ENCODE data around the gene STX7.

STX7 gene

DNA sequence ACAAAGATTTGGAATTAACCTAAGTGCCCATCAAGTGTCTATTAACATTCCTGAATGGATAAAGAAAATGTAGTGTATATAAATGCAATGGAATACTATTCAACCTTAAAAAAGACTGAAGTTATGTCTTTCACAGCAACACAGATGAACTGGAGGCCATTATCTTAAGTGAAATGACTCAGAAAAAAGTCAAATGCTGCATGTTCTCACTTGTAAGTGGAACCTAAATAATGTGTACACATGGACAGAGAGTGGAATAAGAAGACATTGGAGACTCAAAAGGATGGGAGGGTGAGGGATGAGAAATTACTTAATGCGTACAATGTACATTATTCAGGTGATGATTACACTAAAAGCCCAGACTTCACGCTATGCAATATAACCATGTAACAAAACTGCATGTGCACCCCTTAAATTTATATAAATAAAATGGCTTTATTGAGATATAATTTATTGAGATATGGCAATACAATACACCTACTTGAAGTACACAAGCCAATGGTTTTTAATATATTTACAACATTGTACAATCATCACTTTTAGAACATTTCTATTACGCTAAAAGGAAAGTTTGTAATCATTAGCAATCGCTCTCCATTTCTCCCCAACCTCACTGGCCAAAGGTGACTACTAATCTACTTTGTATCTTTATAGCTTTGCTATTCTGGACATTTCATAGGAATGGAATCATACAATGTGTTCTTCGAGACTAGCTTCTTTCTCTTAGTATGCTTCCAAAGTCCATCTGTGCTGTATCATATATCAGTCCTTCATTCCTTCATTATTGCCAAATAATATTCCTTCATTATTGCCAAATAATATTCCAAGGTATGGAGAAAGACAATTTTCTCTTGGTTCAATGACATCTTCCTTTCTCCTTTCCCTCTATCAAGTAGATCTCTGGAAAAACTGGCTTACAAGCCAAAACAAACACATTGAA is 5.8 kb downstream of the STX7 start:
- DNase-seq = no peak

DNA sequence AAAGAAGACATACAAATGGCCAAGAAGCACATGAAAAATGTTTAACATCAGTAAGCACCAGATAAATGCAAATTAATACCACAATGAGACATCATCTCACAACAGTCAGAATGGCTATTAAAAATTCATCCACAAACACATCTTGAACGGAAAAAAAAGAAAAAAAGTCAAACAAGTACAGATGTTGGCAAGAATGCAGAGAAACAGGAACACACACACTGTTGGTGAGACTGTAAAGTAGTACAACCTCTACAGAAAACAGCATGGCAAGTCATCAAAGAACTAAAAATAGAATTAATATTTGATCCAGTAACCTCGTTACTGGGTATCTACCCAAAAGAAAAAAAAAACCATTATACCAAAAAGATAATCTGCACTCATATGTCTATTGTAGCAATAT is 6.5 kb downstream of the STX7 start:
- no peak for DNase-seq

DNA sequence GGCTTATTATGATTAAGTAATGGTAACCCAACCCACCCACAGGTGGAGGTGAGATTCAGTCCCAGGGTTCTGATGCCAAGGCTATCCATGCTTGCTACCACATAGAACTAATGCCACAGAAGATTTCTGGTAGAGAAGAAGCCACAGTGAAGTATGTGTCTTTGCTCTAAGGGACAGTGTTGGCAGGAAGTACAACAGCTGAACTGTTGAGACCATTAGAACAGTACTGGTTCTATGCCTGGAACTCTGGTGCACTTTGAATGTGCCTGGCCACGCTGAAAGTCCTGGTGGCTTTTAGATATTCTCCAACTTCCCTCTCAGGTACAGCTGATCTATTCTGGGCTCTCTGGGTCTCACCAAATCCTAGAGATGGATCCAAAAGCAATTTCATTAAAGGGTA is 7.8 kb downstream of the STX7 start:
- no peak for DNase-seq

DNA sequence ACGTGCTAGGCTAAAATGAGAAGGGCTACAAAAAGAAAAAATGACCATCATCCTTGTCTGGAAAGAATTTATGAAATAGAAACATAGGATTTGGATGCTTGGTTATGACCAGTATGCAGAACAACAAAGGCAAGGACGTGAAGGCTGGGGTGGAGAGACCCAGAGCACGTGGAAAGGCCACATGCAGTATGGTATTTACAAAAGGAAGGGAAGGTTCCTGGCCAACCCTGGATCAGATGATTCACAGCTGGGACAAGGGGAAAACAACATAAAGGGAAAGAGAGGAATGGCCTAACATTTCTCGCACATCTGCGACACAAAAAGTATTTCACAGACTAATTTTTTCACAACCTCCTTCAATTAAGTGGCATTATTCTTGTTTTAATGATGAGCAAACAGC is 8.2 kb downstream of the STX7 start:
- no peak for DNase-seq

DNA sequence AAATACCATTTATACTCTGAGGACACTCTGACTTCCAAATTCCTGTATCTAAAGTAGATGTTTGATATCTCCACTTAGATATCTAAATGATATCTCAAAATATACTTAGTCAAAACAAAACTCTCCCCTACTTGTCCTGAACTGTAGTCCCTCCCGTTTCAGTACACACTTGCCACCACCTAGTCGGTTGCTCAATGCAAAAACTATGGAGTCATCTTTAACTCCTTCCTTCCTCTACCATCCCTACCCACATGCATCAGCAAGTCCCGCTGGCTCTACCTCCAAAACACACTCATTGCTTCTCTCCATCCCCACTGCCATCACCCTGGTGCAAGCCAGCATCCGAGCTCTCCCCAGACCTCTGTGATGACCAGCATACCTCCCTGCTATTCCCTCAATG is 13.2 kb downstream of the STX7 start:
- no peak for DNase-seq

DNA sequence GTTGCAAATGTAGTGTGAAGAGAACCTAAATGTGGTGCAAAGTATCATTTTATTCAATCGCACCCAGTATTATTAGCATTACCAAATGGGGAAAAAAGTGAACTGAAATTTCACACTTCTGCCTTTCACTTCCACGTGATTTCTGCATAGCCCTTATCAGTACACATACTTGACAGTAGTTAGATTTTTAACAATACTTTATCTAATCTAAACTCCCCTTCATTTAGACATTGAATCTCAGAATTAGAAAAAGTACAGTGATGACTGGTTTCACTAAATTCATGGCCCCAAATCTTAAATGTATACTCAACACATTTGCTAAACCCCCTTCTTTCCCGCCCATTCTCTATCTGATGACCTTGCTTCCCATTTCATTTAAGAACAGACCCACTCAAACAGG is 14.3 kb downstream of the STX7 start:
- DNase-seq = no peak

DNA sequence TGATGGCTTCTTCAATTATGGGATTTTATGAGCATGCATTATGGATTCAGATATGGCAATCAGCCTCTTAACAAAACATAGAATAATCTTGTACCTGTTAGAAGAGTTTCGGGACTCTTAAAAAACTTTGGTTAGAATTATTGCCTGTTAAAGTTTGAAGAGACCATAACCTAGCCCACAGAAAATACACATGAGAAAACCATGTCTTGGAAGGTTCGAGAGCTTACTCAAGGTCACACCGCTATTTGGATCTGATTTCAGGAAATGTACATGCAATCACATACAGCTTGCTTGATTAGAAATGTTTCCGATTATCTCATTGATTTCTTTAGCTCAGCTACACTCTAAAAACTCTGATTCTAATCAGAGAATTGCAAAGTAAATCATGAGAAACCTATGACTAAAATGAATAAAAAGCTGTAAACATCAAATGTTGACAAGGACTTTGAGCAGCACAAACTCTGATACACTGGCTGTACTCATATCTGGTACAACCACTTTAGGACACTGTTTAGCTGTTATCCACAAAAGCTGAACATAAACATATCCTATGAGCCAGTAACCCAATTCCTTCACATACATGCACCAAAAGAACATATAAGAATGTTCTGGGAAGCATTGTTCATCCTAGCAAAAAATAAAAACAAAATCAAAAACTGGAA is 16.3 kb downstream of the STX7 start:
- no peak for DNase-seq

DNA sequence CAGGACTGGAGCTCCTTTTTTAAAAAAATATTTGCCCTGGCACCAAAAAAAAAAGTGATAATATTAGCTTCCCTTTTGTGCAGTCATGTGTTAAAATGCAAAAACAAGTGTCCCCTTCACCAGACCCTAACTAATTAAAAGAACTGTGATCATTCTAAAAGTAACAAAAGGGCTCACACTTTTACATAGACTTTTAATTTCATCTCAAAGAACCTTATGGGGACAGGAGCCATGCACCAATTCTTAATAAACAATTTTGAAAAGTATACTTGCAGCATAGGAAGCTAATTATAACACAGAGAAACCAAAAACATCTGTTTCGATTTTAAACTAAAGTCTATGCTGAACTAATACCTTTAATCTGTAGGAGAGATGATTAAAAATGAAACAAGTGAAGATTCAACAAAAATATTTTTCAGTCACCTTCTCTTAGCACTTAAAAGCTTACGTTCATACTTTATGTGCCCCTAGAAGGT is 17.3 kb downstream of the STX7 start:
- DNase-seq = no peak

DNA sequence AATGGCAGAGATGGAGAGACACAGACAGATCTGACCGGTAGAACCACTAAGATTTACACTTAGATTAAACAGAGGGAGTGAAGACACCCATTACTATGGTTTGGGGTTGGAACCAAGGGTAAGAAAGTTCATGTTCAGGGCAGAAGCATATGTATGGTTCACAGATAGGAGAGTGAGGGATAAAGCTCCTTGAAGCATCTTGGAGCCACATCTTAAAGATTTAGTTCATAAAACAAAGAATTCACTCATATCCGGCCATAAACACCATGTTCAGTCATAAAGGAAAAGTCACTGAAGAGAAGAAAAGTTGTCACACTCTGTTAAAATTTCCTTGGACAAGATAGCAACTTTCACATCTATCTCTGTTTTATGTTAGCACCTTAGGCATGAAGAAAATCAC is 18.0 kb downstream of the STX7 start:
- DNase-seq = no peak

DNA sequence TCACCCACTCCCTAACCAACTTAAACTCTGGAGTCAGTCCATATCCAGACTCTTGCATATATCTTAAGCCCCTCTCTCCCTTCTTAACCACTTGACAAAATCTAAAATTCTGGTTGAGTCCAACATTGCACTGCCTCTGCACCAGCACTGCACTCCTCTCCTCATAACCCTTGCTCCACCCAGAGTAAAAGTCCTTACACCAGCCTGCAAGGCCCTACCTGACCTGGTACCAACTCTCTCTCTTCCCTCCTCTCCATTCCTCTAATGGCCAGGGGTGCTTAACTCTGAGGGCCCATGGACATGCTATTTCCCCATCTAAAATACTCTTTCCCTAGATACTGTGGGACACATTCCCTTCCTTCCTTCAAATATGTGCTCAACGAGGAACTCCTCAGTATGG is 21.0 kb downstream of the STX7 start:
- DNase-seq = no peak

DNA sequence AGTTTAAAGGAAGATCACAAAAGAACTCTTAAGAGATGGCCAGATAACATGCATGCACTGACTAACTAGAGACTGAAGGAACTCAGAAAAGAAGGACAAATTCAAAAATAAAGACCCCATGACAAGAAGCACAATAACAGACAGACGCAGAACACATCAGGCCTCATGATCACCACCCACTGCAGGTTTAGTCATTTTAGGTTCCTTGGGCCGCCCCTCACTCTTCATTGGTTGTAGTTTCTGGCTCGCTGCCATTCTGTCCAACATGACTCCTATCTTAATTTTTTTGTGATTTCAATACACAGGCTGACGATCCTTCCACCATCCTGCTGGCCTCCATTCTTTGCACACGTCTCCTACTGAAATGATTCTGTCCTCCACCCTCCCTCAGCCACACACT is 21.6 kb downstream of the STX7 start:
- no peak for DNase-seq

DNA sequence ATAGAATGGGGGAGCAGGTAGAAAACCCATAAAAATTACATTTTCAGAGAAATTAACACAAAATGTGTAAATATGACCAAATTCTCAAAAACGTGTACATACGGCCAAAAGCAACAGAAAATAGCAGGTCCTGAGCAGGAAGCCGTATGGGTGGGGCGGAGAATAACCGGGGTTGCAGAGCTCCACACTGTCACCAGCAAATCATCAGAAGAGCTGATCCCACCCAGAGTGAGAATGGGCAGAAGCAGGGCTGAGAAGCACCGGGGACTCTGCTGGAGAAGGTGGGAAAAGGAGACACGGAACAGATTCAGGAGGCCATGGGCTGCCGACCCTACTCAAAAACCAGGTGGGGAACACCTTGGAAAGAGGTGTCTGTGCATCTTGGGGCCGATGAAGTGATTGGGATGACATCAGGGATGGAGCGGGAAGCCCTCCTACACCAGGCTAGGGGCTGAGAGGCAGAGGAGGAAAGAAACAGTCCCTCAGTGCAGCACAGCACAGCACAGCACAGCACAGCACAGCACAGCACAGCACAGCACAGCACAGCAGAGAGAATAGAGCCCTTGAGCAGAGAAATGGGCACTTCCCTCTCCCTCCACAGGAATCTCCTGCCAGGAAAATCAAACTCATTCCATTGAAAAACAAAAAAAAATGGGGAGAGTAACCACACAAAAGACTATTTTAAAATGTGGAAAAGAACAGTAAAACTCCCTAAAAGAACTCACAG is 22.3 kb downstream of the STX7 start:
- no peak for DNase-seq

DNA sequence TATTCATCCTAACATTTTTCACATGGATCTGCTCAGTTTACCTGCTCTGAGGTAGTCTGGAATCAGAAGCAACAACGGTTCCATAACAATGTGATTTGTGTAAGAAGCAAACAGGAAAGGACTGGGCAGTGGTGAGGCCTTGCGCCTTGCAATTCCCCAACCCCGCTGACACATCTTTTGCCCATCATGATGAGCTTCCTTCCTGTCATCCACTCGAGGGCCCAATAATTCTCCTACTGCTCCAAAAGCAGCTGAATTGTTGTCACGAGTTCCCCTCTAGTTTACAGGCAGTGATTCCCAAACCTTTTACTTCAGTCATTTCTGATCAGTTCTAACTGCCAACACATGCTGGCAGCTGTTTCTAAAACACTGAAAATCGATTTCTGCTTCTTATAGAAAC is 22.9 kb downstream of the STX7 start:
- DNase-seq = no peak

DNA sequence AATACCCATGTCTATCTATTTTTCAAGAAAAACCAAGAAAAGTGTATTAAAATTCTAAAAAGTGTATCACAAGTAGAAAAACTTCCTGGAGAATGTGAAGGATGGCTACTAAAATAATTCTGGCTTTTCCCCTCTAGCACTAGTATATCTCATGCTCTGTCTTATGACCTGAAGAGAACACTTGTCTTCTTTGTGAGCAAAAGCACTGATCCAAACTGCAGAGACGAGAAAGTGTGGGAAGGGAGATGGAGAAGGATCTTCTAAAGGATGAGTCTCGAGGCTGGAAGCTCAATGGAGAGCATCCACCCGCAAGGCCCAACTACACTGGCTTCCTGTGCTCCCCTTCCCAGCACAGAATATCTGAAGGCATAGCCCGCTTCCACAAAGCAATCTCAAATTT is 23.5 kb downstream of the STX7 start:
- DNase-seq = no peak

DNA sequence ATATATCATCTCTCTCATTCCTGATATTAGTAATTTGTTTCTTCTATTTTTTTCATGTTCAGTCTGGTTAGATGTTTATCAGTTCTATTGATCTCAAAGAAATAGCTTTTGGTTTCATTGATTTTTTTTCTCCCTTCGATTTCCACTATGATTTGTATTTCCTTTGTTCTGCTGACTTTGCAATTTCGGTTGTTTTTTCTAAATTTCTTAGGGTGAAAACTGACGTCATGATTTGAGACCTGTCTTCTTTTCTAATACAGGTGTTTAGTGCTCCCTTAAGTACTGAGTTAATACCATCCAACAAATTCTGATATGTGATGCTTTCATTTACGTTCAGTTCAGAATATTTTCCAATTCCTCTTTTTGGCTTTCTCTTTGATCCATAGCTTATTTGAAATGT is 25.2 kb downstream of the STX7 start:
- DNase-seq = no peak

DNA sequence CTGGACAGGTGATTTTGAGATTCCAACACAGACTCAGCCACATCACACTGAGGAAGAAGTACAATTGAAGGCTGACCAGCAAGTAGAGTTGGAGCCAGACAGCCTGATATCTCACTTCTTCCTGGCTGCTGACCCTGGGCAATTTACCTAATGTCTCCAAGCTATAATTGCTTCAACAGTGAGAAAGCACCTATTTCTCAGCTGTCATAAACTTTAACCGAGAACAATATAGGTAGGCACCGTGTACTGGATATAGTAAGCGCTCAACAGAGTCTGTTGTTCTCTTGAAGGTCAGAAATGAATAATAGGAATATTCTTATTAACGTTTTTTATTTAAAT is 28.3 kb downstream of the STX7 start:
- DNase-seq = no peak

DNA sequence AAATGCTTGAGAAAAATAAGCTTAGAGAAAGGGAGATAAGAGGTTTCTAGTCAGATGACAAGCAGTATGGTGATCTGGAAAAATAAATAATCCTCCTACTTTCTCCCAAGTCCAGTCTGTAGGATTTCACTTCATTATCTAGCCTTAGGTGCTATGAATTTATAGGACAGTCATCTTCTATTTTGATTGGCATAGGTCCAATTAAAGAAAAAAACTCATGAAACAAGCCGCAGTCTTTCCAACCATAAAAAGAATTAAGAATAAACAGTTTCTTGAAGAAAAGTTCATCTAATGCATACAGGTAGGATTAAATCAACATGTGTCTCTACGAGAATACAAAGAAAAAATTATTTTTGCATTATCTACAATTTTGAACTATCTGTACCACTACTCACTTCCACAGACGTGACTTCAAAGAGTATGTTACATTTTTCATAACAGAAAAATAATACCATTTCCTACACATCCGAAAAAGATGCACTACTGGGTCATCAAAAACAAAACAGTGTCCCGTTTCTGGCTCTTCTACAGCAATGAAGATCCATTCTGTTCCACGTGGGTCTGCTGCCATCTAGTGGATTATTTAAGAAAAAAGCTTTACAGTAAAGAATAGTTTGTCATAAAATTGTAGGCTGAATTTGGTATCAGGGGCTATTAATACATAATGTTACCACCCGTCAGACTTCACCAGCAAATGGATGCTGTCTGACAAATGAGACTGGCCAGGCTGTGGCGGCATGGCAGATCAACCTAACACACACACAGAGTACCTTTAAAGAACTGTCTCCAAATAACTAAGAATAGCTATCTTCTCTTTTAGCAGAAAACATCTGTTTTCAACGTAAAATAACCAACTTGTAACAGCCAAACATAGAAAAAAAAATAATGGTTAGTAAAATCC is 28.9 kb downstream of the STX7 start:
- DNase-seq = no peak

DNA sequence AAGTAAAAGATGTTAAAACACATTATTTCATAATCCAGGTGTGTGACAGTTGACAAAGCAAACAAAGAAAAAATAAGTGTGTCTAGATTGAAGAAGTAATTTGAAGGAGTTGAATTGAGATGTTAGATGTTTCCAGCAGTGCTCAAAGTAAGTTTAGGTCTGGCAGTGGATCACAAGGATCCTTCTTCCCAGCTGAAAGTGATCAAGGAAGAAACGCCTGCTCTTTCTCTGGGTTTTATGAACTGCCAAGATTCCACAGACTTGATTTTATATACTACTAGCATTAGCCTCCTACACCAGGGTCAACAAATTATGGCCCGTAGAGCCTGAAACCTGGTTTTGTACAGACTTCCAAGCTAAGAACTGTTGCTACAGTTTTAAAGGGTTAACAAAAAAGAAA is 30.3 kb downstream of the STX7 start:
- DNase-seq = no peak

DNA sequence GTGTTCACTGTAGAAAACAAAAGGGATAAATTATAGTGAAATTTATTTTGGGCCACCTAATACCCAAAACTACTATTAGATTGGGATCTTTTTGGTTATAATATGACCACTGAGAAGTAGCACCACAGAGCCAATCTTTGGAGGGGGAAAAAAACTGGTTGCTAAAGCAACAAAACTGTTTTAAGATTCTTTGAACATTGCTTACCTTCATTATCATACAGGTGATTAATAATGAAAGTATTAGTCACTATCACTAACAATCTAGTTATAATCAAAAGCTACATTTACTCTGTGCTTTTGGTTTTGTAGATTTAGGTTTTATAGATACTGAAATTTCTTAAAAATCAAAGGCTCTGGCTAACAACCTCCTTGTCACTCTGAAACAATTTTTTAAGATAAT is 31.7 kb downstream of the STX7 start:
- DNase-seq = no peak

DNA sequence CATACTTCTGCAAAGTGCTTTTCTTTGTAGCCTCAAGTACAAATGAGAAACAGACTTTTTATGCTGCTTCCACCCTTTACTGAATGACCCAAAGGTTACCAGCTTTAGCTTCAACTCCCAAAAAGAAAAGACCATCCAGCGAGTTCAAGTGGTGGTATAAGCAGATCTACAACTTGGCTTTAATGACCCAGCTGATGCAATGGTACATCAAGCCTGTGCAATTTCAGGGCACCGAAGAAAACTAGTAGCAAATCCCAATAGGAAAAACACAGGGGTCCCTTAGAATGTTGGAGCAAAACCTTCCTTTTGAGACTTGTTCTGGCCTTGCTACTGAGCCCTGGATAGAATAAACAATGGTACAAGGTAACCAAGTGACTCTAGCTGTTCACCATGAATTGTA is 33.8 kb downstream of the STX7 start:
- no peak for DNase-seq

DNA sequence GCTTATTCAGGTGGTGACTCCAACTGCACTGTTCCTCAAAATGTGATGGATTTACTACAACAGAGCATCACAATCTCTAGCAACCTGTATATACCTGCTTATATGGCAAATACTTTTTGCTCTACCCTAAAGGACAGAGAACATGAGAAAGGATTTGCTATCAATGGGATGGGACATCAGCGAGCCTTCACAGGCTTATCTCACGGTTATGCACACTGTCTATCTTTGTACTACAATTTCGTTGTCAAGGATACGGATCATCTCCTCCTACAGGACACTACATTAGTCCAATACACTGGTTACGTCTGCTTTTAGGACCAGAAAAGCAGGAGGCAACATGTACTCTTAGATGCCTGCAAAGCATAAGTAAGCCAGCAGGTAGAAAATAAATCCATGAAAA is 34.2 kb downstream of the STX7 start:
- no peak for DNase-seq

DNA sequence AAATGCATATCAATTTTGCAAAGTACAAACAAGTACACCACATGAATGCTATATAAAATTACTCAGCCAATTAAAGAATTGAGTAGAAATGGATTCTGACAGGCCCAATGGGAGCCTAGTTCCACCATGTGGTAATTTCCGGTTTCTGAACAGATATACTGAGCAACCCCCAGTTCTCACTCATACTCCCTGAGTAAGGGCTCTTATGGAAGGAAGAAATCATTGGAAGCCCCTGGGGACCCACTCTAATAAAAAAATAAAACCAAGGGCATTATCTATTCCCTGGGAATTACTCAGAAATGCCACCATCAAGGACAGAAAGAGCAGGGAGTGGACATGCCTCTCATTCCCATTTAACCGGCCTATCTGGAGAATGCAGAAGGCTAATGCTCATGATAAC is 34.6 kb downstream of the STX7 start:
- DNase-seq = no peak

DNA sequence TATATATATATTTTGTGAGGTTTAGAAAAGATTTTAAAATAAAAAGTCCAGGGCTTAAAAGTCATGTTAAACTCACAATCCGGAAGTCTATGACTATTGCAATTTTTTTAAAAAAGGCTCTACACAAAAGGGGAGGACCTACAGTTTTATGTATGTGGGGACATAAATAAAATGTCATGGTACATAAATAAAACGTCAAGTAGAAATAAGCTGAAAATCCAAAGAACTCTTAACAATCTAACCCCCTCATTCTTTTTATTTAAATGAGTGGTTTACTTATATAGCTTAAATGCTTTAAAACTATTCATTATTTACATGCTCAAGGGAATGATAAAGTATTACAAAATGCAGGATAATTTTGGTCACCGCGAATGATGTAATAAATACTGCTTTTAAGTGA is 36.2 kb downstream of the STX7 start:
- DNase-seq = no peak

Measured in left hindlimb (tissue), 1 donor.